GM12878 (cell line): Measurements from ENCODE around the gene CLTCL1. TPM values are rescaled to one million over a fixed set of nuclear protein-coding genes. Genes with fewer than 3 reads are reported as not detected.

Experiments used
- ATAC-seq: fragments of 200-7000 bp; cut with Tn5 transposase; 3 replicates; pipeline ENCODE4 v1.9.1; 2020; ENCODE audit warnings: mild to moderate bottlenecking, moderate library complexity
- BruUV-seq: library from RNA; stranded (reverse); fragments of 400-500 nt; replicated peaks from 2 replicates; lab custom pipeline; 2021; lab: Mats Ljungman, UMichigan
- CTCF ChIA-PET: fragments of 300-600 bp; sonication (Branson Sonifier 250); formaldehyde crosslinking; extraction: SDS; loops from one replicate; lab custom pipeline; 2021; ENCODE audit warnings: inconsistent platforms; lab: Yijun Ruan, JAX
- POLR2A ChIA-PET: fragments of 350-600 bp; formaldehyde crosslinking; extraction: SDS; loops from one replicate; lab custom pipeline; 2021; ENCODE audit warnings: inconsistent platforms; lab: Charles Lee
- RAD21 ChIA-PET: fragments of 300-600 bp; sonication (Branson Sonifier 250); formaldehyde crosslinking; loops from one replicate; lab custom pipeline; 2023; ENCODE audit warnings: antibody characterized with exemption; ENCODE audit not compliant: unreplicated experiment; lab: Charles Lee
- SMC1A ChIA-PET: fragments of 300-600 bp; sonication (Branson Sonifier 250); formaldehyde crosslinking; loops from one replicate; lab custom pipeline; 2023; ENCODE audit not compliant: unreplicated experiment, uncharacterized antibody; lab: Charles Lee
- DNase-seq: peaks from one replicate; pipeline ENCODE4 v3.0.0-alpha.2; 2011; ENCODE audit warnings: low read depth, low spot score
- FAIRE-seq: peaks from 3 replicates; lab custom pipeline; 2011; peaks lifted over from hg19 to GRCh38; lab: Jason Lieb, UNC
- H2AFZ ChIP-seq: 2 replicates; pipeline ENCODE4 v1.6.0; 2011; ENCODE audit warnings: low read depth, low read length, control low read depth; ENCODE audit not compliant: control insufficient read depth
- H3K27ac ChIP-seq: 2 replicates; pipeline ENCODE4 v1.5.1; 2011; ENCODE audit warnings: control low read depth; ENCODE audit not compliant: control insufficient read depth, insufficient read depth
- H3K27me3 ChIP-seq, 2 experiments: replicated peaks in 1 of 2; 2 replicates each; pipeline versions ENCODE4 v1.6.0 to v1.6.1; 2011; ENCODE audit warnings: low read length in 1 of 2; ENCODE audit not compliant: control insufficient read depth in 2 of 2, insufficient read depth in 2 of 2
- H3K36me3 ChIP-seq, 2 experiments: 2 replicates each; pipeline ENCODE4 v1.5.1; 2011; ENCODE audit warnings: low read length in 1 of 2; ENCODE audit not compliant: control insufficient read depth in 2 of 2, insufficient read depth in 2 of 2
- H3K4me1 ChIP-seq: 2 replicates; pipeline ENCODE4 v1.6.1; 2011; ENCODE audit warnings: mild to moderate bottlenecking, low read length, moderate library complexity, mixed read lengths; ENCODE audit not compliant: control insufficient read depth, insufficient read depth
- H3K4me2 ChIP-seq: 2 replicates; pipeline ENCODE4 v1.6.0; 2011; ENCODE audit warnings: control low read depth; ENCODE audit not compliant: control insufficient read depth, insufficient read depth
- H3K4me3 ChIP-seq: fragments of 200-600 bp; sonication (generic); 2 replicates; pipeline ENCODE4 v1.5.1; 2016
- H3K79me2 ChIP-seq: 2 replicates; pipeline ENCODE4 v1.6.0; 2011; ENCODE audit warnings: low read length; ENCODE audit not compliant: control insufficient read depth, insufficient read depth
- H3K9ac ChIP-seq: 2 replicates; pipeline ENCODE4 v1.8.0; 2011; ENCODE audit warnings: low read length, control low read depth, mixed read lengths; ENCODE audit not compliant: control insufficient read depth, insufficient read depth
- H3K9me3 ChIP-seq: replicated peaks from 3 replicates; pipeline ENCODE4 v1.5.1; 2011; ENCODE audit warnings: mild to moderate bottlenecking, low read length; ENCODE audit not compliant: control insufficient read depth, insufficient read depth
- H4K20me1 ChIP-seq: 2 replicates; pipeline ENCODE4 v1.6.0; 2011; ENCODE audit not compliant: control insufficient read depth, insufficient read depth
- NFXL1 ChIP-seq: fragments of 450-650 bp; IDR thresholded peaks from 2 replicates; pipeline ENCODE4 v1.6.1; 2017; ENCODE audit warnings: antibody characterized with exemption, mild to moderate bottlenecking, borderline replicate concordance
- ZBTB11 ChIP-seq: fragments of 450-650 bp; formaldehyde crosslinking; IDR thresholded peaks from 2 replicates; pipeline ENCODE4 v1.5.0; 2022; ENCODE audit warnings: mild to moderate bottlenecking, missing genetic modification characterization
- ZSCAN29 ChIP-seq: fragments of 450-650 bp; IDR thresholded peaks from 2 replicates; pipeline ENCODE4 v1.6.1; 2017; ENCODE audit warnings: mild to moderate bottlenecking, moderate library complexity
- WGBS: methylation state at CpG from one replicate; pipeline ENCODE4 v1.1.6; 2016; ENCODE audit warnings: low lambda C conversion rate; ENCODE audit not compliant: insufficient replicate concordance, insufficient coverage; ENCODE audit errors: missing lambda C conversion rate; 5-methylcytosine and 5-hydroxymethylcytosine counted together
- in situ Hi-C: fragments of 300-500 bp; cut with MboI; formaldehyde crosslinking; loops from 9 replicates; pipeline ENCODE4 v1.14.3; 2018; ENCODE audit warnings: mixed read lengths
- intact Hi-C: fragments of 100-400 bp; cut with micrococcal nuclease; formaldehyde crosslinking; loops from one replicate; pipeline ENCODE4 v1.14.2; 2022; ENCODE audit not compliant: unreplicated experiment
- polyA plus RNA-seq, 11 experiments: library from polyadenylated mRNA; depleted of rRNA in 4 of 11; unstranded in 6 of 11; stranded (reverse) in 5 of 11; fragments of >200 nt; fragmentation: Nextera tagmentation in 4 of 11; fragmentation: Illumina TruSeq in 1 of 11; extraction: Ambion mirVana in 4 of 11; extraction: Trizol in 1 of 11; gene quantifications; 1 replicate in 1 of 11; 2 replicates in 10 of 11; pipeline versions ENCODE4 v1.2.1 to v1.2.3, GENCODE V29; 2011 to 2016; ENCODE audit warnings: inconsistent platforms in 2 of 11, missing spikeins in 2 of 11, low read depth in 1 of 11
- total RNA-seq, 4 experiments: library from RNA; depleted of rRNA in 3 of 4; stranded (reverse); fragments of >200 nt in 3 of 4; fragmentation: Illumina TruSeq in 1 of 4; extraction: Trizol in 1 of 4; gene quantifications; 2 replicates each; pipeline versions ENCODE4 v1.2.1 to v1.2.3, GENCODE V29; 2013 to 2021

The CLTCL1 gene
- total and polyA plus RNA-seq, 10 of the 15 experiments (the other 5 are each of a cell fraction or from before 2014, with no cell fraction given): under 0.01 to 0.35 (median 0.12) TPM; not detected in 2

GRCh38 chr22:19199479-19199878, 92.0 kb downstream of the CLTCL1 start:
- Histone ChIP-seq H3K79me2 (no peaks in the 10 kb centered on the region), H3K4me1 (no peaks in the 10 kb centered on the region; the same call in 1 of the 2 replicates), H3K9ac (no peak overlapping the region), H2AFZ (no peak overlapping the region), H4K20me1 (no peaks in the 10 kb centered on the region), H3K27ac (no peak overlapping the region), H3K27me3 (peaks cover 0 to 8% of the 10 kb centered on the region in 2 experiments; a peak in 3 of 4 replicates), H3K36me3 (no peaks in the 10 kb centered on the region)
- intact Hi-C loops: no loop called here
- 19% methylated on average over 8 of the region's 8 CpGs for WGBS
- ChIA-PET CTCF (no interaction called here), RAD21 (no interaction called here), POLR2A (no interaction called here)
- no peak for DNase-seq
- BruUV-seq: no TSS peak
- no peak for TF ChIP-seq ZSCAN29
- no peak for TF ChIP-seq ZBTB11 (CRISPR knock-in tag)
- TF ChIP-seq NFXL1: no peak
- TF ChIP-seq, all 136 proteins: peak for 0
- Histone ChIP-seq H3K9me3 (no peaks in the 10 kb centered on the region), H3K4me3 (no peak overlapping the region), H3K4me2 (no peak overlapping the region)
- ATAC-seq (no peak), FAIRE-seq (no peak)
- SMC1A ChIA-PET: no interaction called here
- in situ Hi-C loops: no loop called here
